H9 (cell line): ENCODE results near the gene NDST1. TPM values are rescaled to one million over a fixed set of nuclear protein-coding genes. Genes with fewer than 3 reads are reported as not detected.

Experiments used
- DNase-seq: peaks from one replicate; pipeline ENCODE4 v3.0.0-alpha.2; 2017
- H2AFZ ChIP-seq: one replicate; pipeline ENCODE4 v1.6.1; 2013; ENCODE audit warnings: mild to moderate bottlenecking, low read length, control low read depth, moderate library complexity
- H2AK5ac ChIP-seq: 2 replicates; pipeline ENCODE4 v1.6.1; 2013; ENCODE audit warnings: low read length, control low read depth, mixed read lengths; ENCODE audit not compliant: insufficient read length
- H2BK120ac ChIP-seq: one replicate; pipeline ENCODE4 v1.6.1; 2013; ENCODE audit warnings: low read depth, mild to moderate bottlenecking, low read length, control low read depth, inconsistent platforms; ENCODE audit not compliant: poor library complexity, severe bottlenecking
- H2BK12ac ChIP-seq: 2 replicates; pipeline ENCODE4 v1.6.1; 2013; ENCODE audit warnings: low read length, control low read depth, mixed read lengths, low read depth; ENCODE audit not compliant: insufficient read length
- H2BK15ac ChIP-seq: 2 replicates; pipeline ENCODE4 v1.6.1; 2013; ENCODE audit warnings: low read depth, low read length, control low read depth
- H2BK20ac ChIP-seq: one replicate; pipeline ENCODE4 v1.6.1; 2013; ENCODE audit warnings: low read depth, mild to moderate bottlenecking, low read length, control low read depth, inconsistent platforms; ENCODE audit not compliant: poor library complexity, severe bottlenecking
- H2BK5ac ChIP-seq: 2 replicates; pipeline ENCODE4 v1.6.1; 2013; ENCODE audit warnings: low read length, control low read depth, mixed read lengths; ENCODE audit not compliant: insufficient read length
- H3K14ac ChIP-seq: 2 replicates; pipeline ENCODE4 v1.6.1; 2013; ENCODE audit warnings: low read length, control low read depth; ENCODE audit not compliant: insufficient read depth
- H3K18ac ChIP-seq: 2 replicates; pipeline ENCODE4 v1.6.1; 2013; ENCODE audit warnings: low read depth, mild to moderate bottlenecking, mixed read lengths, low read length, control low read depth; ENCODE audit not compliant: insufficient read length
- H3K23ac ChIP-seq: 2 replicates; pipeline ENCODE4 v1.6.1; 2013; ENCODE audit warnings: low read length, control low read depth, mixed read lengths, low read depth; ENCODE audit not compliant: insufficient read length
- H3K23me2 ChIP-seq: 2 replicates; pipeline ENCODE4 v1.6.1; 2013; ENCODE audit warnings: low read depth, mild to moderate bottlenecking, mixed read lengths, low read length, control low read depth; ENCODE audit not compliant: insufficient read length, poor library complexity, severe bottlenecking
- H3K27ac ChIP-seq: 2 replicates; pipeline ENCODE4 v1.5.1; 2013; ENCODE audit warnings: low read length, control low read depth, mixed read lengths, low read depth; ENCODE audit not compliant: insufficient read length
- H3K27me3 ChIP-seq: 2 replicates; pipeline ENCODE4 v1.6.1; 2013; ENCODE audit warnings: low read length, control low read depth, inconsistent platforms; ENCODE audit not compliant: insufficient read depth
- H3K4ac ChIP-seq: 2 replicates; pipeline ENCODE4 v1.6.1; 2013; ENCODE audit warnings: low read depth, mild to moderate bottlenecking, control low read depth, inconsistent platforms, low read length, moderate library complexity
- H3K4me1 ChIP-seq: 2 replicates; pipeline ENCODE4 v1.6.1; 2013; ENCODE audit warnings: low read length, control low read depth, inconsistent platforms; ENCODE audit not compliant: insufficient read depth
- H3K4me2 ChIP-seq: 2 replicates; pipeline ENCODE4 v1.6.1; 2013; ENCODE audit warnings: low read length, control low read depth, mixed read lengths; ENCODE audit not compliant: insufficient read length, insufficient read depth
- H3K56ac ChIP-seq: 2 replicates; pipeline ENCODE4 v1.6.1; 2013; ENCODE audit warnings: low read depth, mild to moderate bottlenecking, mixed read lengths, low read length, control low read depth; ENCODE audit not compliant: insufficient read length
- H3K79me1 ChIP-seq: 2 replicates; pipeline ENCODE4 v1.6.1; 2013; ENCODE audit warnings: low read depth, mild to moderate bottlenecking, moderate library complexity, low read length, control low read depth, inconsistent platforms; ENCODE audit not compliant: insufficient read depth, poor library complexity, severe bottlenecking
- H3K79me2 ChIP-seq: 2 replicates; pipeline ENCODE4 v1.6.1; 2013; ENCODE audit warnings: low read length, control low read depth, inconsistent platforms; ENCODE audit not compliant: insufficient read depth
- H3K9ac ChIP-seq: 2 replicates; pipeline ENCODE4 v1.6.1; 2013; ENCODE audit warnings: low read length, control low read depth, mixed read lengths; ENCODE audit not compliant: insufficient read length; ENCODE audit errors: extremely low read depth
- H3K9me3 ChIP-seq: one replicate; pipeline ENCODE4 v1.6.1; 2013; ENCODE audit warnings: low read depth, low read length, inconsistent platforms; ENCODE audit not compliant: control insufficient read depth
- H3T11ph ChIP-seq: one replicate; pipeline ENCODE4 v1.6.1; 2013; ENCODE audit warnings: mild to moderate bottlenecking, low read length, control low read depth, inconsistent platforms
- H4K20me1 ChIP-seq: one replicate; pipeline ENCODE4 v1.6.1; 2013; ENCODE audit not compliant: control insufficient read depth, insufficient read length, insufficient read depth
- H4K5ac ChIP-seq: 2 replicates; pipeline ENCODE4 v1.6.1; 2013; ENCODE audit warnings: low read depth, mild to moderate bottlenecking, mixed read lengths, low read length, control low read depth; ENCODE audit not compliant: insufficient read length
- H4K8ac ChIP-seq: replicated peaks from 2 replicates; pipeline ENCODE4 v1.6.1; 2013; ENCODE audit warnings: low read length, control low read depth, mixed read lengths, low read depth; ENCODE audit not compliant: insufficient read length
- H4K91ac ChIP-seq: 2 replicates; pipeline ENCODE4 v1.6.1; 2013; ENCODE audit warnings: low read depth, mild to moderate bottlenecking, moderate library complexity, mixed read lengths, low read length, control low read depth; ENCODE audit not compliant: insufficient read length
- H3K27ac Mint-ChIP-seq, 3 experiments: 2 replicates in 2 of 3; 3 replicates in 1 of 3; pipeline ENCODE4 v1.8.0; 2020 to 2021; ENCODE audit warnings: mixed read lengths in 3 of 3, mild to moderate bottlenecking in 1 of 3, moderate library complexity in 1 of 3
- H3K27me3 Mint-ChIP-seq: 2 replicates; pipeline ENCODE4 v1.8.0; 2021; ENCODE audit warnings: low read depth, mild to moderate bottlenecking, moderate library complexity, mixed read lengths
- H3K36me3 Mint-ChIP-seq, 3 experiments: 2 replicates in 2 of 3; 3 replicates in 1 of 3; pipeline ENCODE4 v1.8.0; 2020 to 2021; ENCODE audit warnings: low read depth in 3 of 3, mixed read lengths in 3 of 3; ENCODE audit not compliant: insufficient read depth in 1 of 3
- H3K4me1 Mint-ChIP-seq, 2 experiments: 2 replicates each; pipeline ENCODE4 v1.8.0; 2020; ENCODE audit warnings: mixed read lengths in 2 of 2
- H3K4me3 Mint-ChIP-seq, 2 experiments: 2 replicates in 1 of 2; 3 replicates in 1 of 2; pipeline ENCODE4 v1.8.0; 2020 to 2021; ENCODE audit warnings: mild to moderate bottlenecking in 2 of 2, mixed read lengths in 2 of 2, moderate library complexity in 1 of 2
- H3K9me3 Mint-ChIP-seq, 2 experiments: 2 replicates in 1 of 2; 3 replicates in 1 of 2; pipeline ENCODE4 v1.8.0; 2020; ENCODE audit warnings: mild to moderate bottlenecking in 2 of 2, mixed read lengths in 2 of 2, moderate library complexity in 1 of 2
- CTCF ChIP-seq: fragments of 200-600 bp; sonication (generic); conservative IDR thresholded peaks from 3 replicates; pipeline ENCODE4 v1.8.0; 2021; ENCODE audit warnings: antibody characterized with exemption, mild to moderate bottlenecking
- WGBS: extraction: QIAGEN DNeasy Blood & Tissue Kit; methylation state at CpG from one replicate; pipeline ENCODE4 v1.1.7; 2013; ENCODE audit warnings: missing lambda C conversion rate, low lambda C conversion rate, mixed read lengths; ENCODE audit not compliant: insufficient read length; ENCODE audit errors: extremely low coverage; 5-methylcytosine and 5-hydroxymethylcytosine counted together
- total RNA-seq: library from RNA; stranded (reverse); gene quantifications from 2 replicates; pipeline ENCODE4 v1.2.1, GENCODE V29; 2021

Gene NDST1
- total RNA-seq, 1 experiment from 2014 or later = 65.5 TPM

DNA sequence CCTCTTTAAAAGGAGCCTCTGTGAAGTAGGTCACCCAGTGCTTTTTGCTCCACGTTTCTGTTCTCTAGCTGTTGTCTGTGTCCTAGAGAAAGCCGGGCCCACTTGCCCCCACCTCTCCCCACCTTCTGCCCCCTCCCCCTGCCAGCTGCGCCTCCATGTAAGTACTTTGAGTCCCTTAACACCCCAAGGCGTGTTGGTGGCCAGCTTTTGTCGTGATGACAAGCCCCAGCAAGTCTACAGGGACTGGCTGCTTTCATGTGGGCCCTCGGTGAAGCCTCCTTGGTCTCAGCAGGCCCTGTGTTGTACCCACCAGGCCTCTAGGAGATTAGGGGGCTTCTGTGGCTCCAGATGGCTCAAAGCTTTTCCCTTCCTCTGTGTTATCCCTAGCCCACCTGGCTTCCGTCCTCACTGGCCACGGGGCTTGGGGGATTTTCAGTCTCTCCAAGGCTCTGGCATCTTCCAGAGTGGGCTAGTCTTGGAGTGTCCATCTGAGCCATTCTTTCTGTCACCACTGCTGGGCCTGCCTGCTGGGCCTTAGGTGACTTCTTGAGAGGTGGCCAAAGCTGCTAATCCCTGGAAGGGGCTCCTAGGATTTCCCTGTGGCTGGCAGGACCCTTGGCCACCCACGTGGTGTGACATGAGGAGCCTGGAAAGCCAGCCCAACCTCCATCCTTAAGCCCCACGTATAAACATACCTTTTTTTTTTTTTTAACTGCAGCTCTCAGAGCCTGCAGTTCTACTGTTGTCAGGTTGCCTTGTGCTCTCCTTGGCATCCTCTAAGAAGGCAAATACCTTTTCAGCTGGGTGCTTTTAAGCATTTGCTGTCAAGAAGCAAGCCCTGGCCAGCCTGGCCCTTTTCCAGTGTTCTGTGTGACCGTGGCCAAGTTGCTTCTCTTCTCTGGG is 1.1 kb upstream of the NDST1 start:
- DNase-seq = no peak
- Histone ChIP-seq H2BK15ac (no peak overlapping the region), H3K9me3 (no peaks in the 10 kb centered on the region), H3K23ac (no peak overlapping the region), H4K5ac (no peak overlapping the region), H2AFZ (no peak overlapping the region), H3K56ac (no peak overlapping the region), H2BK120ac (no peak overlapping the region), H3T11ph (no peak overlapping the region), H2BK20ac (no peak overlapping the region), H2BK5ac (no peak overlapping the region), H3K23me2 (no peaks in the 10 kb centered on the region), H3K14ac (no peak overlapping the region), H4K20me1 (no peaks in the 10 kb centered on the region), H3K18ac (no peak overlapping the region), H3K4ac (no peak overlapping the region), H3K9ac (no peak overlapping the region), H3K79me2 (peaks cover 4% of the 10 kb centered on the region; the same call in 1 of the 2 replicates), H2AK5ac (no peak overlapping the region), H2BK12ac (no peak overlapping the region), H3K79me1 (peaks cover 2% of the 10 kb centered on the region), H3K4me1 (peaks cover 3% of the 10 kb centered on the region; the same call in 1 of the 2 replicates), H3K27ac (no peak overlapping the region), H4K8ac (no peak overlapping the region), H3K27me3 (no peaks in the 10 kb centered on the region), H3K4me2 (no peak overlapping the region), H4K91ac (no peak overlapping the region)
- no peak overlapping the region; a peak in 1 of 5 replicates for H3K4me3 Mint-ChIP-seq
- H3K27me3 Mint-ChIP-seq = no peaks in the 10 kb centered on the region
- peak overlapping the region in 1 of 3 experiments; percentile 44; a peak in 1 of 7 replicates for H3K27ac Mint-ChIP-seq
- H3K9me3 Mint-ChIP-seq = no peaks in the 10 kb centered on the region
- H3K36me3 Mint-ChIP-seq = peaks cover 0 to 3% (median 0%) of the 10 kb centered on the region in 3 experiments; a peak in 2 of 7 replicates
- TF ChIP-seq CTCF = no peak
- no CpG with 5 or more reads among the region's 11 CpGs for WGBS
- H3K4me1 Mint-ChIP-seq = peaks cover 67 to 68% of the 10 kb centered on the region in 2 experiments
